Peyer's patch (tissue), 4 donors: Measurements from ENCODE around the gene KCNK10. TPM values are rescaled to one million over a fixed set of nuclear protein-coding genes. Genes with fewer than 3 reads are reported as not detected.

Experiments
- DNase-seq, 3 donors: peaks; one replicate each; pipeline ENCODE4 v3.0.0-alpha.2; 2017 to 2019
- H3K27ac ChIP-seq, 4 donors: fragments of 200-600 bp; sonication (generic); one replicate each; pipeline ENCODE4 v1.5.1; 2016 to 2019
- H3K27me3 ChIP-seq, 2 donors: fragments of 200-600 bp; sonication (generic); one replicate each; pipeline ENCODE4 v1.5.1; 2019
- H3K36me3 ChIP-seq, 3 donors: fragments of 200-600 bp; sonication (generic); one replicate each; pipeline ENCODE4 v1.5.1; 2016 to 2019
- H3K4me1 ChIP-seq, 4 donors: fragments of 200-600 bp; sonication (generic); one replicate each; pipeline ENCODE4 v1.5.1; 2016 to 2019
- H3K4me3 ChIP-seq, 4 donors: fragments of 200-600 bp; sonication (generic); 1 replicate in 3 of 4; 2 replicates in 1 of 4; pipeline ENCODE4 v1.5.1; 2016 to 2019; ENCODE audit warnings: mild to moderate bottlenecking in 1 of 4
- H3K9me3 ChIP-seq, 4 donors: fragments of 200-600 bp; sonication (generic); one replicate each; pipeline ENCODE4 v1.5.1; 2016 to 2019; ENCODE audit warnings: mild to moderate bottlenecking in 1 of 4
- POLR2A ChIP-seq, 2 donors: fragments of 450-650 bp; IDR thresholded peaks; one replicate each; pipeline ENCODE4 v1.5.1; 2017; ENCODE audit warnings: antibody characterized with exemption in 2 of 2, mild to moderate bottlenecking in 2 of 2, moderate library complexity in 2 of 2
- total RNA-seq, 4 donors: library from RNA; depleted of rRNA; stranded (reverse); fragments of >200 nt; gene quantifications; one replicate each; pipeline ENCODE4 v1.1.0, GENCODE V29; 2016
- TF ChIP-seq, protein P1 (sequence below), 6 experiments: fragments of 450-650 bp in 4 of 6; fragments of 200-600 bp in 2 of 6; sonication (generic) in 1 of 6; IDR thresholded peaks; one replicate each; pipeline ENCODE4 v1.5.1; 2017 to 2019; ENCODE audit warnings: antibody characterized with exemption in 6 of 6, mild to moderate bottlenecking in 3 of 6, moderate library complexity in 1 of 6

Gene KCNK10
- total RNA-seq, 4 donors from 2014 or later: 0.70 to 9.9 (median 5.2) TPM

GRCh38 chr14:88286309-88286708, 36.8 kb downstream of the KCNK10 start:
- Histone ChIP-seq H3K4me1 (no peaks in the 10 kb centered on the region), H3K4me3 (no peak overlapping the region), H3K27ac (no peak overlapping the region), H3K27me3 (no peaks in the 10 kb centered on the region), H3K9me3 (no peaks in the 10 kb centered on the region), H3K36me3 (no peaks in the 10 kb centered on the region)
- no peak for DNase-seq
- TF ChIP-seq, protein P1, sequence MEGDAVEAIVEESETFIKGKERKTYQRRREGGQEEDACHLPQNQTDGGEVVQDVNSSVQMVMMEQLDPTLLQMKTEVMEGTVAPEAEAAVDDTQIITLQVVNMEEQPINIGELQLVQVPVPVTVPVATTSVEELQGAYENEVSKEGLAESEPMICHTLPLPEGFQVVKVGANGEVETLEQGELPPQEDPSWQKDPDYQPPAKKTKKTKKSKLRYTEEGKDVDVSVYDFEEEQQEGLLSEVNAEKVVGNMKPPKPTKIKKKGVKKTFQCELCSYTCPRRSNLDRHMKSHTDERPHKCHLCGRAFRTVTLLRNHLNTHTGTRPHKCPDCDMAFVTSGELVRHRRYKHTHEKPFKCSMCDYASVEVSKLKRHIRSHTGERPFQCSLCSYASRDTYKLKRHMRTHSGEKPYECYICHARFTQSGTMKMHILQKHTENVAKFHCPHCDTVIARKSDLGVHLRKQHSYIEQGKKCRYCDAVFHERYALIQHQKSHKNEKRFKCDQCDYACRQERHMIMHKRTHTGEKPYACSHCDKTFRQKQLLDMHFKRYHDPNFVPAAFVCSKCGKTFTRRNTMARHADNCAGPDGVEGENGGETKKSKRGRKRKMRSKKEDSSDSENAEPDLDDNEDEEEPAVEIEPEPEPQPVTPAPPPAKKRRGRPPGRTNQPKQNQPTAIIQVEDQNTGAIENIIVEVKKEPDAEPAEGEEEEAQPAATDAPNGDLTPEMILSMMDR (IDR thresholded peaks at IDR 0.05): no peak
- no peak for TF ChIP-seq POLR2A (IDR thresholded peaks at IDR 0.05)

- no peak for TF ChIP-seq POLR2A (IDR thresholded peaks at IDR 0.05)
- TF ChIP-seq, protein P1 (IDR thresholded peaks at IDR 0.05): no peak
- H3K27ac ChIP-seq: no peak overlapping the region
- no peak overlapping the region for H3K4me3 ChIP-seq
- no peaks in the 10 kb centered on the region for H3K4me1 ChIP-seq
- H3K27me3 ChIP-seq: no peaks in the 10 kb centered on the region
- no peaks in the 10 kb centered on the region for H3K36me3 ChIP-seq
- no peak for DNase-seq
- H3K9me3 ChIP-seq: no peaks in the 10 kb centered on the region
Observed at GRCh38 chr14:88281447-88281846, 41.6 kb downstream of the KCNK10 start.

DNA sequence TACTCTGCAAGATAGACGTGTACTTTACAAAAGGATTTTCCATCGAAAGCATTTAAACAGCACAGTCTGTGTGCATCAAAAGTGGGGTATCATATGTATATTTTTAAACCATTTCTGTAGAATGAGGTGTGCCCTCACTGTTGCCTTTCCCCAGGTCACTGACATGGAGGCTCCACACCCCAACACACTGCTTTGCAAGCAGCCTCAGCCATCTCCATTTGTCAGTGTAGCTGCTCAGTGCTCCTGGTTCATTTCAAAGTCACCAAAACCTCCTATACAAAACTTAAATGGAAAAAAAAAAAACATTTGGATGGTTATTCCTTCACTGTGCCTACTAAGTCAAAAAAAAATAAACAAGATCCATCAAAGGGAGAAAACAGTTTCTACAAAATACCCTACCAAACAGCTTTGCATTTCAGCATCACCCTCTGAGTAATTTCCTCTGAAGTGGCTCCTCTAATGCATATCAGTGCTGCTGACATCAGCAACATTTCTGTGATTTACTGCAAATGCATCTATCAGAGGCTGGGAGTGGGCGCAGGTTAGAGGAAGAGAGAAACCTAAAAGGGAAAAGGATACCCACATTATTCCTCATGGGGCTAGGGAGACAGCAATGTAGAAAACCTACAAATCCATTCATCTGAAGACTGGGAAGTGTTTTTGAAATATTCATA, 46.0 kb downstream of the KCNK10 start:
- Histone ChIP-seq H3K27me3 (no peaks in the 10 kb centered on the region), H3K4me1 (no peaks in the 10 kb centered on the region), H3K36me3 (no peaks in the 10 kb centered on the region), H3K4me3 (no peak overlapping the region), H3K27ac (no peak overlapping the region), H3K9me3 (no peaks in the 10 kb centered on the region)
- no peak for DNase-seq
- TF ChIP-seq POLR2A (IDR thresholded peaks at IDR 0.05): no peak
- TF ChIP-seq, protein P1 (IDR thresholded peaks at IDR 0.05): no peak

DNA sequence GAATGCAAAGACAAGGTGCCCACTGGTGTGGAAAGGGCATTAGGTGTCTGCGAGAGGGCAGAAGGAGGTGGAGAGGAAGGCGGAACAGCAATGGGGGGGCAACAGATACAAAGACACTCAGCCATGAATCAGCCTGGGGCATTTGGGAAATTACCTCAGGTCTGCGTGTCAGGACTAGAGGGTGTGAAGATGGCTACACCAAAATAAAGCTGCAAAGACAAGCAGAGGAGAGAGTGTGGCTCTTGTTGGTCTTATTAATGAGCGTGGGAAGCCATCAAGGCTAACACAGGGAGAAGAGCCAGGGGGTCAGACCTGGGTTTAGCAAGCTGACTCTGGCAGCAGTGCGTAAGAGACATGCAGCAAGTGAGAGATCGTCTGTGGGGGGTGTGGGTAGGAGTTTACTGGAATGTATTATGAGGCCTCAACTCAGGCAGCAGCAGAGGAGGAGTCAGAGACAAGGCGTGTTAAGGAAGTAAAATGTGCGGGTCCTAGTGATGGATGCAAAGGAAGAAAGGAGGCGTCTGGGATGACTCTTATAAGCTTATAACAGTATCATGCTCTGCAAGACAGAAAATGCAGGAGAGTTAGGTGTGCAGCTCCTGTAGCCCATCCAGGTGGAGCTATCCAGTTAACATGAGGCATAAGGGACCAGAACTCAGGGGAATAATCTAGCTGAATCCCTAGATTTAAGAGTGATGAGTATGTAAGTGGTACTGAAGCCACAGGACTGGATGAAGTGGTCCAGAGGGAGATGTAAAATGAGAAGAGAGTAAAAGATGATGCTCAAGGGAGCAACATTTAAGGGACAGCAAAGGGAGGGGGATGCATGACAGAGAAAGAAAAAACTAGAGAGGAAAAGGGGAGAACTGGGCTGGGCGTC, 50.4 kb downstream of the KCNK10 start:
- Histone ChIP-seq H3K27me3 (no peaks in the 10 kb centered on the region), H3K9me3 (no peaks in the 10 kb centered on the region), H3K4me3 (no peak overlapping the region), H3K27ac (no peak overlapping the region), H3K4me1 (peaks cover 0 to 15% (median 0%) of the 10 kb centered on the region in 4 donors), H3K36me3 (no peaks in the 10 kb centered on the region)
- no peak for DNase-seq
- TF ChIP-seq POLR2A (IDR thresholded peaks at IDR 0.05): no peak
- TF ChIP-seq, protein P1 (IDR thresholded peaks at IDR 0.05): no peak

DNA sequence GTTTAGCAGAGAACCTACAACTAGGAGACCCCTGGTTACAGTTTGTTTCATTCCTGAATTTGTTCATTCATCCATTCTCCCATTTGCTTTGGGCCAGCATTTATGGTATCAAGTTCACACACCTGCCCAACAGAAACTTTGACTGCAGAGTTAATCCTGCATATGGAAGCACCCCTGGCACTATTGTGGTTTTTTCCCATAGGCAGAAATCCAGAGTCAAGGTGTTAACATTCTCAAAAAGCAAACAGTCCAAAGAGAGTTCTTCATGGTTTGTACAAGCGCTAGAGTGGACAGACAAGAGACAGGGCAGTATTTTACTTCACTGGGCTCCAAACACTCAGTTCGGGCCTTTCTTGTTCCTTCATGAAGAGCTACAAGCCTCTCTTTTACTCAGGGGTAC, 51.9 kb downstream of the KCNK10 start:
- no peak overlapping the region for H3K4me3 ChIP-seq
- peak overlapping the region in 2 of 4 donors; percentile 37 to 80 for H3K27ac ChIP-seq
- TF ChIP-seq POLR2A (IDR thresholded peaks at IDR 0.05): no peak
- TF ChIP-seq, protein P1 (IDR thresholded peaks at IDR 0.05): no peak
- no peaks in the 10 kb centered on the region for H3K9me3 ChIP-seq
- no peak for DNase-seq
- H3K4me1 ChIP-seq: peaks cover 0 to 15% (median 0%) of the 10 kb centered on the region in 4 donors
- H3K27me3 ChIP-seq: no peaks in the 10 kb centered on the region
- H3K36me3 ChIP-seq: no peaks in the 10 kb centered on the region
